HCEC 1CT (cell line): ENCODE measurements around the gene BCL2.
"Not testable (repeated sequence)": the region's sequence is repeated elsewhere in the genome, so short reads cannot be mapped to it uniquely, and the experiment has no call there.

Source experiments
- DNase-seq: peaks from one replicate; pipeline ENCODE4 v3.0.0-alpha.2; 2017

BCL2 gene

GRCh38 chr18:63257453-63257852 lies 62.1 kb downstream of the BCL2 start:
- no peak for DNase-seq

GRCh38 chr18:63255435-63255834 lies 64.1 kb downstream of the BCL2 start:
- no peak for DNase-seq

GRCh38 chr18:63254716-63255399 lies 64.7 kb downstream of the BCL2 start:
- DNase-seq = no peak

GRCh38 chr18:63253428-63254372 lies 65.9 kb downstream of the BCL2 start:
- peak; percentile 43 for DNase-seq

GRCh38 chr18:63253014-63253413 lies 66.6 kb downstream of the BCL2 start:
- DNase-seq = no peak

GRCh38 chr18:63249771-63250170 lies 69.8 kb downstream of the BCL2 start:
- no peak for DNase-seq

GRCh38 chr18:63247926-63248325 lies 71.6 kb downstream of the BCL2 start:
- DNase-seq = no peak

- no peak for DNase-seq
Observed at GRCh38 chr18:63247506-63247905, 72.1 kb downstream of the BCL2 start.

GRCh38 chr18:63245600-63245999 lies 74.0 kb downstream of the BCL2 start:
- no peak for DNase-seq

- no peak for DNase-seq
Observed at GRCh38 chr18:63244607-63245006, 75.0 kb downstream of the BCL2 start.

GRCh38 chr18:63241760-63242159 lies 77.8 kb downstream of the BCL2 start:
- DNase-seq = no peak

- DNase-seq = no peak
Observed at GRCh38 chr18:63241317-63241712, 78.3 kb downstream of the BCL2 start.

- DNase-seq = no peak
Observed at GRCh38 chr18:63240531-63241316, 78.8 kb downstream of the BCL2 start.

- no peak for DNase-seq
Observed at GRCh38 chr18:63238693-63239075, 80.9 kb downstream of the BCL2 start.

- DNase-seq = peak; percentile 82
Observed at GRCh38 chr18:63237881-63238692, 81.5 kb downstream of the BCL2 start.

GRCh38 chr18:63236921-63237846 lies 82.4 kb downstream of the BCL2 start:
- DNase-seq = no peak

- DNase-seq = no peak
Observed at GRCh38 chr18:63236406-63236805, 83.2 kb downstream of the BCL2 start.

GRCh38 chr18:63235920-63236319 lies 83.6 kb downstream of the BCL2 start:
- not testable (repeated sequence) for DNase-seq

GRCh38 chr18:63234841-63235240 lies 84.7 kb downstream of the BCL2 start:
- DNase-seq = no peak

- DNase-seq = no peak
Observed at GRCh38 chr18:63234432-63234831, 85.1 kb downstream of the BCL2 start.

GRCh38 chr18:63233334-63233733 lies 86.2 kb downstream of the BCL2 start:
- DNase-seq = no peak
